Stimulated activated CD8-positive, alpha-beta memory T cell treated with anti-CD3 and anti-CD28 coated beads, Interleukin-15, amount 100 ng/mL, for 48 hours (primary cell): ENCODE data around the gene FHL3.
"Not testable (repeated sequence)": the region's sequence is repeated elsewhere in the genome, so short reads cannot be mapped to it uniquely, and the experiment has no call there.

Source experiments
- DNase-seq, 2 donors: peaks; one replicate each; pipeline ENCODE4 v3.0.0-alpha.2; 2020; ENCODE audit warnings: low read depth in 2 of 2

Gene FHL3

DNA sequence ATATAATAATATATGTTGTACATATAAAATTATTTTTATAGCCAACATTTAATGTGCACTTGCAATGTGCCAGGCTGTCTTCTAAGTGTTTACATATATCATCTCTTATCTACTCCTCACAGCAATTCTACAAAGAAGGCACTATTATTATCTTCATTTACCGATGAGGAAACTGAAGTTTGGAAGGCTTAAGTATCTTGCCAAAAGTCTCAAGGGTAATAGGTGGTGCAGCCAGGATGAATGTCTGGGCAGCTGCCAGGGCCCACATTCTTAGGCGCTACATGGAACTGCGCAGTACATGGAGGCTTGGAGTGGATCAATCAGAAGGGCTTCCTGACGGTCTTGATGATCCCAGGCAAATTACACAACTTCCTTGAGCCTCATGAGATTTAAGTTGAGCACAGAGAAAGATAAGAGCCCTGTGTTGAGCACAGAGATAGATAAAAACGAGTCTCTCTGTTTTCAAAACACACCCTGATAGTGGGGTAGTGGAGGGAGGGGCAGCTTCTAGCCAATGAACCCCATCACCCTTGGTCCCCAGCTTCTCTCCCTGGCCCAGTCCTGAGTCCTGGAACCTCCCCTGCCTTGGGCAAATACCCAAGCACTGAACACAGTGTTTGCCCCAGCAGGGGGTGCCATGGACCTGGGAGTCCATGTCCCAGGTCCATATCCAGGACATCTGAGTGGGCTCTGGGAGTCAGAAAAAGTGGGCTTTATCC, 32.1 kb upstream of the FHL3 start:
- no peak for DNase-seq

GRCh38 chr1:38034871-38035270, 29.6 kb upstream of the FHL3 start:
- DNase-seq: no peak

DNA sequence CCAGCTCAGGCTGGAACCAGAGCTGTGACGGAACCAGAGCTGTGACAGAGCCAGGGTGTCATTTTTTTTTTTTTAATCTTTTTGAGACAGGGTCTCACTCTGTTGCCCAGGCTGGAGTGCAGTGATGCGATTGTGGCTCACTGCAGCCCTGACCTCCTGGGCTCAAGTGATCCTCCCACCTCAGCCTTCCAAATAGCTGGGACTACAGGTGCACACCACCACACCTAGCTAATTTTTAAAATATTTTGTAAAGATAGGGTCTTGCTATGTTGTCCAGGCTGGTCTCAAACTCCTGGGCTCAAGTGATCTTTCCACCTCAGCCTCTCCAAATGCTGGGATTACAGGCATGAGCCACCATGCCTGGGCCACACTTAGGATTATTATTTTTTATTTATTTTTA, 27.7 kb upstream of the FHL3 start:
- not testable (repeated sequence) for DNase-seq

GRCh38 chr1:38031513-38031866, 26.2 kb upstream of the FHL3 start:
- no peak for DNase-seq

DNA sequence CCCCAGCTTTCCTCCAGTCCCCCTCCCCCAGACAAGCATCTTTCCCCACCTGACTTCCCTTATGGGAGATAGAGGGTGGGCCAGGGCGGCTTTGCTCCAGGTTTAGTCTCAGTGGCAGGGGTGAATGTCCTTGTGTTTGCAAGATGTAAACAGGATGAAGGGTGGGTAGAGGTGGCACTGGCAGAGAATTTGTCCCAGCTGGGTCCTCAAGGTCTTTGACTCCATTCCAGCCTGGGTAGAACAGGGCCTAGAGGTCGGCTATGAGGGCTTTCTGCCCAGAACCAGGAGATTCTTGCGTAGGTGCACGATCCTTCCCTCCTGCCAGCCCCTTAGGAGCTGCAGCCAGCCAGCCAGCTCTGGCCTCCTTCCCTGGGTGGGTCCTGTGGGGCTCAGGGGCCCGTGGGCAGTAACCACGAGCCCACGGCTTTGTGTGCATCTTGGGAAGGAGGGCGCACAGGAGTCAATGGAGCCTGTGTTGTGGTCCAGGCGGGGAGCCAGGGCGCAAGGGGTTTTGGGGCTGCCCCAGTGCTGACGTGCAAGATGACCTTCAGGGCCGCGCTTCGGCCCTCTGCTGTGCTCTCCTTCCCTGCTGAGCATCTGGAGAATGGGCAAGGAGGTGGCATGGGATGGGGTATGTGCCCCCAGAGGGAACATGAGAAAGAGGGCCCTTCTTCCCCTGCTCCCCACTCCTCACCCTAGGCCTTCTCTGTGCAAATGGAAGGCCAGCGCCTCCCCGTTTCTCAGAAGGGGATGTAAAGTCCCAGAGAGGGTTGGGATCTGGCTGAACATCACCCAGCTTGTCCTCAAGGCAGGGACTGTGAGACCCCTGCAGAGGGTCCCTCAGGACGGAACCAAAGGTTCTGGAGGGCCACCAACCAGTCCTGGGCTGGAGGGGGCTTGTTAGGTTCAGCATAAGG, 25.5 kb upstream of the FHL3 start:
- no peak for DNase-seq

DNA sequence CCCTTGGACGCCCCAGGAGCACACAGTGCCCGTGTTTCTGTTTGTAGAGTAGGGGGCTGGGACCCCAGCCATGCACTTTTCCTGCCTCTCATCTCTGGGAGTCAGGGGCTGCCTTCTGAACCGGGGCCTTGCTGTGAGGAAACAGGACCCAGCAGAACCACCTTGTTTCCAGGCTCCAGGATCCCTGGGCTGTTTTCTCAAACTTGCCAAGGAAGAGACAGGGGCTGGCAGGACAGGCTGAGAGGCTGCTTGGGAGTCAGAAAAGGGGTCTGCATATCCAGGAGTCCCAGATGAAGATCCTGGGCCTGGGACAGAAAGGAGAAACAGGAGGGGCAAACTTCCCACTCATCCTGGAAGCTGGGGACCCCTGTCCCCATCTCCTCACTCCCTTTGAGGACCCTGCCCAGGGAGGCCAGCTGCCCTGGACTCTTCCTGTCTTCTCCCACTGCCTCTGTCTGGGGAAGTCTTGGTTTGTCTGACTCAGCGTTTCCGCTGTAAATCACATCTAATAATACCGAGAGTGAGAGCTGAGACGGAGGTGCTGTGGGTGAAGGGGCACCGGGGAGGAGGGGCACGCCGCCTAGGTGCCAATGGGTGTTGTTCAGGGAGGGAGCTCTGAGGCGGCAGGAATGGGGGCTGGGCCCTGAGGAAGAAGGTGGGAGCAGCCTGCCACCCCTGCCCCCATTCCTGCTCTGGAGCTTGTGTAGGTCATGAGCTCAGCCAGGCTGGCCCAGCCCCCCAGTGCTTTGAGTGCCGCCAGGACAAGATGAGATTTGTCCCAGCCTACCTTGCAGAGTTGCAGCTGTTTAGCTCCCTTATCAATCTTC, 24.6 kb upstream of the FHL3 start:
- DNase-seq: peak; percentile 73 to 75

GRCh38 chr1:38029081-38029681, 23.9 kb upstream of the FHL3 start:
- DNase-seq: no peak

DNA sequence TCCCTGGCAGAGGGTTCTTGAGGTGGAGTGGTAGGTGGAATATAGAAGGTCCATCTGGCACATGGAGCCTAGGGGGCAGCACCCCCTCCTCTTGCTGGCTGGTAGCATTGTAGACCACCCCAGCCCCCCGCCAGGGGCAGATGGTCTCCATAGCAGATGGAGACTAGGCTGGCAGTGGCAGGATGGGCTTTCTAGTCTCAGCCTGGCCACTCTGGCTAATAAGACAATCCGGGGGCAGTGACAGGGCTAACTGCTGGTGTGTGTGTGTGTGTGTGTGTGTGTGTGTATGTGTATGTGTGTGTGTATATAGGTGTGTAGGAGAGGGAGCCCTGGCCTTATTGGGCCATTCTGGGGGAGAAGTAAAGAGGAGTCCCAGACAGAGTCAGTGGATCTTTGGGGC, 23.4 kb upstream of the FHL3 start:
- DNase-seq: no peak

DNA sequence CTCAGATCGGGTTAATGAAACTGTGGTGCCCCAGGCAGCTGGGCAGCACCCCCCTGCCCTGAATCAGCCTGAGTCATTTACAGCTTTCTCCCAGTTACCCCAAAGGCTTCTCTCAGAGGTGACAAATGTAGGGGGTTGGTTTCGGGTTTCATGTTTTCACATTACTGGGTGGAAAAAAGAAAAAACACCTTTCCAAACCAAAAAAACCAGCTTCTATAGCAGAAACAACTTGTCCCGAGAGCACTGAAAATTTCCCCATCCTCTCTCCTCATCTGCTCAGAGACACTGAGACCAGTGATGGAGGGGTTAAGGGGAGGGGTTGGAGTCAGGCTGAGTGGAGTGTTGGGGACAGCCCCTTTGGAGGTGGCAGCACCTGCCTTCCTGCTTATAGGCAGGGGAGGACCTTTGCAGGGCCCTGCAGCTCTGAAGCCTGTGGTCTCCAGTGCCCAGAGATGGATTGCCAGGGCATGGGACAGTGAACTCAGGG, 22.8 kb upstream of the FHL3 start:
- peak; percentile 70 to 73 for DNase-seq

DNA sequence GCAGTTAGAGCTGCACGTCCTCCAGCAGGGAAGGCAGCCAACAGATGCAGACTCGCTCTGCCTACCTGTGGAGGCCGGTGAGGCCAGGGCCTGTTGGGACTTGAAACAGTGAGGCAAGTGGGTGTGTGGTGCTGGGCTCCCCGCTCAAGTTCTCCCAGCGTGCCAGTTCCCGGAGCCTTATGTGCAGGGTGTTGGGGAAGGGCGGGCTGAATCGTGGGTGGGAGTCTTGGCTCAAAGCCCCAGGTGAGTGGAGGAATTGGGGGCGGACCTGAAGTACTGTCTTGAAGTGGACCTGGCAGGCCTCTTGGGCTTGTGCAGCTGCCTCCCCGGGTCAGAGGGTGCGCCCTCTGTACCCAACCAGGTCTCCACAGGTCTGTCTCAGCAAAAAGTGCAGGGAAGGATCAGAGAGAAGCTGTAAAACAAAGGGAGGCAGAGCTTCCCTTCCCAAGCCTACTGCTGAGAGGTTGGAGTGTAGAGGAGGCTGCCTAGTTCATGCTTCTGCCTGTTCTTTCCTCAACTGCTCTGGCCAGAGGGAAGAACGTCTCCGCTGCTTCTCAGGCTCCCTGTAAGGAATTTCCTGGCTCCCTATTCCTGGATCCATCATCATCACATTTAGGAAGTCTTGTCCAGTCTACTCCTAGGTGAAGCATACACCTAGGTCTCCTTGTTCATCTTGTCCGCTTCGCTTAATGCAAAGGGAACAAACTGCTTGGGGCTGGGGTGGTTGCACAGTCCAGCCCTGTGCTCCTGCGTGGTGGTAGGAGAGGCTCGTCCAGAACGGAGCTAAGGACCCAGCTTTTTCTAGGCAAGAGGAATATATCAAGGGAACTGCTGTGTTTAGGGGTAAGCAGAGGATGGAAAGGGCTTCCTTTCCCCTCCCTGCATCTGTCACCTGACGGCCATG, 22.1 kb upstream of the FHL3 start:
- DNase-seq: no peak

DNA sequence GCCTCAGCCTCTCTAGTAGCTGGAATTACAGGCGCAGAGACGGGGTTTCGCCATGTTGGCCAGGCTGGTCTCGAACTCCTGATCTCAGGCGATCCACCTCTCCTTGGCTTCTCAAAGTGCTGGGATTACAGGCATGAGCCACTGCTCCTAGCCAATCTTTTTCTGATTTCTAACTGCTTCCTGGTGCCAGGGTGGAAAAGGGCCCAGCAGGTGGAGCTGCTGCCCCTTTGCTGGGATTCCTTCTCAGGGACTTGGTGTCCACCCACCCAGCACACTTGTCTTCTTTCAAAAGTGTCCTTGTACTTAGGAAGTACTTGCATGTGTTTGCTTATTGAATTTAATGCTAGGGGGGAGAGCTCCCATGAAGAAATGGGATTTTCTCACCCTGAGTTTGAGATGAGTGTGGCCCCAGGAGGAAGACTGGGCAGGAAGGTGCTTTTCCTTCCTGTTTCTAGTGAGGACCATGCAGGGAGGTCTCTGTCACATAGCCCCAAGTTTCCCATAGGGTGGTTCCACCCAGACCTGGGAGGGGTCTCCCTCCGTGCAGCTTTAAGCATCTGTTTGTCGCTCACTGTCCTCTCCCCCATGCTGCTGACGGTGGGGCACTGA, 21.4 kb upstream of the FHL3 start:
- peak in 1 of 2 donors; percentile 23 for DNase-seq

GRCh38 chr1:38025664-38026063, 20.4 kb upstream of the FHL3 start:
- DNase-seq: no peak

- no peak for DNase-seq
Observed at GRCh38 chr1:38025233-38025632, 19.9 kb upstream of the FHL3 start.

DNA sequence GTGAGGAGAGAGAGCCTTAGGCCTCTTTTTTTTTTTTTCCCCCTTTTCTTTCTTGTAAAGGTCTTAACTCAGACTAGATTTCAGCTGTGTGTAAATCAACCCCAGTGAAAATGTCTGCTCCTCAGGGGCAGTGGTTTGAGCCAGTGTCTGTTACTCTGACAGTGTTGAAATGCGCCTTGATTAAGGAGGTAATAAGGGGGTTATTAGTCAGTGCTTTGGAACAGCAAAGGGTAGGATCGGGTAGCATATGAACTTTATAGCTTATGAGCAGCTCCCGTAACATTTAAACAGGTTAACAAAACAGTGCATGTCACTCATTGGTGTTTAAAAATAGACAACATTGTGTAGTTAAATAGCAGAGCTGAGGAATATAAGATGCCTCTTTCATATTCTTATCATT, 17.5 kb upstream of the FHL3 start:
- DNase-seq: no peak

DNA sequence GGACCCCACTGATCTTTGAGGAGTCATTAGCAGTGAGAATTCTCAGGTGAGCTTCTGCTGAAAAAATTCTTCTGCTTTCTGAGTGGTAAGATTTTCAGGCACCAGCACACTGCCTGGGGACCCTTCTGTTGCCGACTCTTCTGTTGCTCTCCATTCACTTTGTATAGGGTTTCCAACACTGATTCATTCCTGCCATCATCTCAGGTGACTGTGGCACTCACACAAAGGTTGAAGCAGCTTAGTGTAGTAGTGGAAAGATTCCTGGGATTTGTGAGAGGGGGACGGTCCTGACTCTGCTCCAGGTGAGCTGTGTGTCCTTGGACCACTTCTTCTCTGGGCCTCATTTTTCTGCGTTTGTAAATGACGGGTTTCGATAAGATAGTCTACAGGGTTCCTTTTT, 16.7 kb upstream of the FHL3 start:
- DNase-seq: no peak

DNA sequence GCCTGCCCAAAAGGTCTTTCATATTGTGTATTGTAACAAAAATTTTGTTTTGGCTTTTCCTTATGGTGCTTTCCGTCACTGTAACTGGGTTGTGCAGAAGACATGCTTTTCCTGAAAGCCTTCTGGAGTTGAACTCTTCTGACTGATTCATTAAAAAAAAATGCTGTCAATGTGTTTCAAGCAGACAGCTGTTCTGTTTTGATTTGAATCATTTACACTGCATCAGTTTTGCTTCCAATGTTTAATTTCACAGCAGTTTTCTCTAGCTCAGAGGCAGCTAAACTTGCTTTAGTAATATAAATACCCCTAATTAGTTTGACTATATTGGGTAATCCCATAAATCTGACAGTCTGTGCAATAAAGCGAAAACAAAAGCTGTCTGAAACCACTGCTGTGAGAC, 15.1 kb upstream of the FHL3 start:
- no peak for DNase-seq

- no peak for DNase-seq
Observed at GRCh38 chr1:38018864-38019343, 13.6 kb upstream of the FHL3 start.

GRCh38 chr1:38015978-38016725, 10.8 kb upstream of the FHL3 start:
- no peak for DNase-seq

DNA sequence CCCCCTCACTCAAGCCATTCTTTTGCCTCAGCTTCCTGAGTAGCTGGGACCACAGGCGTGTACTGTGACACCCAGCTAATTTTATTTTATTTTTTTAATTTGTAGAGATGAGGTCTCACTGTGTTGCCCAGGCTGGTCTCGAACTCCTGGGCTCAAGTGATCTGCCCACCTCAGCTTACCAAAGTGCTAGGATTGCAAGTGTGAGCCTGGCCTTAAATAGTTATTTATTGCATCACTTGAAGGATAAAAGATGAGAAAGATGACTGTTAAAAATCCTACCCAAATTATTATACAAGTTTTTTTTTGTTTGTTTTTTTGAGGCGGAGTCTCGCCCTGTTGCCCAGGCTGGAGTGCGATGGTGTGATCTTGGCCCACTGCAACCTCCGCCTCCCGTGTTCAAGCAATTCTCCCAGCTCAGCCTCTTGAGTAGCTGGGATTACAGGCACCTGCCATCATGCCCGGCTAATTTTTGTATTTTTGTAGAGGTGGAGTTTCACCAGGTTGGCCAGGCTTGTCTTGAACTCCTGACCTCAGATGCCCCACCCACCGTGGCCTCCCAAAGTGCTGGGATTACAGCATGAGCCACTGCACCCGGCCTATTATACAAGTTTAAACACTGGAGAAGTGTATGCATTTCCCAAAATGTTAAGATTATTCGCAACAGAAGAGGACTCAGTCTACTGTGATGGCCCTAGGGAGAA, 9.6 kb upstream of the FHL3 start:
- no peak for DNase-seq
